GM18508 (cell line): ENCODE data around the gene TNFRSF14.

Experiments
- ATAC-seq: cut with Tn5 transposase; IDR thresholded peaks from one replicate; pipeline ENCODE4 v1.9.1; 2021; ENCODE audit warnings: moderate number of reproducible peaks; ENCODE audit not compliant: insufficient read depth, unreplicated experiment

TNFRSF14 gene

DNA sequence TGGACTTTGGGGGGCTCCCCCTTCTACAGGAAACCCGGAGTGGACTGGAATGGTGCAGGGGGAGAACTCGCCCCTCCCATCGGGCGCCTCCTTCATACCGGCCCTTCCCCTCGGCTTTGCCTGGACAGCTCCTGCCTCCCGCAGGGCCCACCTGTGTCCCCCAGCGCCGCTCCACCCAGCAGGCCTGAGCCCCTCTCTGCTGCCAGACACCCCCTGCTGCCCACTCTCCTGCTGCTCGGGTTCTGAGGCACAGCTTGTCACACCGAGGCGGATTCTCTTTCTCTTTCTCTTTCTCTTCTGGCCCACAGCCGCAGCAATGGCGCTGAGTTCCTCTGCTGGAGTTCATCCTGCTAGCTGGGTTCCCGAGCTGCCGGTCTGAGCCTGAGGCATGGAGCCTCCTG is at the start of gene TNFRSF14:
Gene TNFRSF14, plus strand, starts transcription at position 95 of the 401 bp plus-strand sequence. Its CDS starts 294 bp downstream, at position 389.
- no peak for ATAC-seq

GRCh38 chr1:2506901-2507565 is 49.1 kb upstream of the TNFRSF14 start:
- ATAC-seq, result no peak

- no peak for ATAC-seq
Observed at GRCh38 chr1:2507744-2508155, 48.4 kb upstream of the TNFRSF14 start.

- no peak for ATAC-seq
Observed at GRCh38 chr1:2508180-2508579, 48.0 kb upstream of the TNFRSF14 start.

DNA sequence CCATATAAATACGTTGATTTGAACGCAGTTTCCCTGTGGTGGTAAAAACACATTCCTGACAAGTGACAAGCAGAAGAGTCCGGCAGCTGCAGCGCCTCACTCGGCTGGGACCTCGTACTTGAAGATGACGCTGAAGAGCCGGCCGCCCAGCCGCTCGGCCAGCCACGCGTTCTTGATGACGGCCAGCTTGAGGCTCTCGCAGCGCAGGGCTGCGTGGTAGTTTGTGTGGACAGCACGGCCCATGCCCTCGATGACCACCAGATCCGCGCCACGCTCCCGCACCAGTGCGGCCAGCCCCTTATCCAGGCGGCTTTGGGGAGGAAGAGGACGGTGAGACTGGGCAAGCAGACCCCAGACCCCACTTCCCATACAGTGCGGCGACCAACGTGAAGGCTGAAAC is 47.4 kb upstream of the TNFRSF14 start:
- ATAC-seq, result no peak

DNA sequence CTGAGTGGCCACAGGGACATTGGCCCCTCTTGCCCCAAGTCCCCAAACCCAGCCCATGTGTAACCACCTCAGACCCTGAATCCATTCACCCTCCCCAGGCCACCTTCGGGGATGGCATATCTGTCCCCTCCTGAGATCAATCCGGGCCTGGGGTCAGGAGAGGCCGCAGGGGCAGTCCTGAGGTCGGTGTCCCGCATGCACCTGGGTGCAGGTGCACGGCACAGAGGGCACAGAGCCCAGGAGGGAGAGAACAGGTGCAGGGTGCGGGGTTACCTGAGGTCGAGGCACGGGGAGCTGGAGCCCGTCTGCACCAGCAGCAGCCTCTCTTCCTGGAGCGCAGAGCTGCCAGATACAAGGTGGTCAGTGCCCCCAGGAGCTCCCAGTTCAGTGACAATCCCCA is 46.6 kb upstream of the TNFRSF14 start:
- ATAC-seq, result no peak

DNA sequence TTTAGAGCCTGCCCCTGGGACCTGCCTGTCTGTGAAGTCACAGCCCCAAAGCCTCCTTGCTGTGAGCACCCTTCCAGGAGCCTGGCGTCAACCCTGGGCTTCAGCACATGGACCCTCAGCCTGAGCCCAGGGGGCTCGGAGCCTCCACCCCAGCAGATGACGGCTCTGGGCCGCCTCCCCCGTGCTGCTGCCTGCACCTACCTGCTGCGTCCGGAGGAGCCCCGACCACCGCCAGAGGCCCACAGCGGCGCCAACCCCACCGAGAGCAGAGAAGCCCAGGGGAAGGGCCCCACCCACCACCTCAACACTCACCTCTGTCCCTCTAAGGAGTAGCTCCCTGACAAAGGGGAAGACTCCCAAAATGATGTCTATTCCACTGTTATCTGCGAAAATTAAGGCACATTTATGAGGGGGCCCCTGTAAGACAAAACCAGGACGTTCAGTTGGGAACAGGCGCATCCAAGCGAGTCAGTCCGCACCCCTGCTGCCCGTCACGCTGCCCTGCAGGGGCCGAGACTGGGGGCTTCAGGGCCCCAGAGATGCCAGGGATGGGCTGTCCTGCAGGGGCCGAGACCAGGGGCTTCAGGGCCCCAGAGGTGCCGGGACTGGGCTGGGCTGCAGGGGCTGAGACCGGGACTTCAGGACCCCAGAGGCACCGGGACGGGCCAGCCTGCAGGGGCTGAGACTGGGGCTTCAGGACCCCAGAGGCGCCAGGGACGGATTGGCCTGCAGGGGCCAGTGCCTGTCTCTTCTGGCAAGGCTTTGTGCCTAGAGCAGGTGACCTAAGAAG is 45.6 kb upstream of the TNFRSF14 start:
- no peak for ATAC-seq

GRCh38 chr1:2512862-2513421 is 43.2 kb upstream of the TNFRSF14 start:
- ATAC-seq, result no peak

- ATAC-seq, result no peak
Observed at GRCh38 chr1:2513939-2514652, 42.1 kb upstream of the TNFRSF14 start.

GRCh38 chr1:2514863-2515762 is 41.1 kb upstream of the TNFRSF14 start:
- no peak for ATAC-seq

DNA sequence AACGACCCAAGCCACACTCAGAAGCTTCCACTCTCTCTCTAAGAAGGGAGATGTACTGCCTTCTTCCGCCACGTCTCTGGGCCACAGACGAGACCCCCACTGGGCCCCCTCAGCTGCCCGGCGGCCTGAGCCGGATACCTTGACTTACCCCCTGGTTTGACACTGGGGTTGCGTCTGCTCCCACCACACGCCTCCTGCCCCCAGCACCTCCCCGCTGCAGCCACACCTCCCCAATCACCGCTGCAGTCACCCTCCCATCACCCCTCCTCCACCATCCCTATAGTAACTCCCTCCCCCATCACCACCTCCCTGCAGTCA is 40.4 kb upstream of the TNFRSF14 start:
- no peak for ATAC-seq

GRCh38 chr1:2516124-2516523 is 40.0 kb upstream of the TNFRSF14 start:
- ATAC-seq, result no peak

- no peak for ATAC-seq
Observed at GRCh38 chr1:2516946-2517345, 39.2 kb upstream of the TNFRSF14 start.

- no peak for ATAC-seq
Observed at GRCh38 chr1:2517966-2518365, 38.2 kb upstream of the TNFRSF14 start.

GRCh38 chr1:2518528-2518927 is 37.6 kb upstream of the TNFRSF14 start:
- ATAC-seq, result no peak

DNA sequence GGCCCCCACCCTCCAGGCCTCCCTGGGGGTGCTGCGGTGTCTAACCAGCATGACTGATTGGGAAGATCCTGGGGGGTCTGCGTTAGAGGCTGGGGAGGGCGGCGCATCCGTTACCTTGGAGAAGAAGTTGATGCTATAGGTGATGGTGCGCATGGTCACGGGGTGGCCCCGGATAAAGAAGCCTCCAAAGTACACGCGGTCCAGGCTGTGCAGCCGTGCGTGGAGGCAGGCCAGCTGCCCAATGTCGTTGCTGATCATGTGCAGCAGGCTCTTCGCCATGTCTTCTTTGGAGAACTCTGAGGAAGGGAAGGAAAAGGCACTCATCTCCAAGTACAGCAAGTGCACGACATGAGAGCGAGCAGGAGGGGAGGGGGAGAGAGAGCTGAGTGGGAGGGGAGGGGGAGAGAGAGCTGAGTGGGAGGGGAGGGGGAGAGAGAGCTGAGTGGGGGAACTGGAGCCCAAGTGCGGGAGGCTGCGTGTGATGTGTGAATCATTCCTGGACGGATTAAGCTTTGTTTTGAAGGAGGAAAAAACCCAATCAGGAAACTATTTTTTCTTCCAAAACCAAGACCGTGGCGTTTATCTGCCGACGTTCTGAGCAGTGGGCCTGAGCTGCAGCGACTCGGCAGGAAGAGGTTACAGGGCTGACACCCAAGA is 37.0 kb upstream of the TNFRSF14 start:
- no peak for ATAC-seq

DNA sequence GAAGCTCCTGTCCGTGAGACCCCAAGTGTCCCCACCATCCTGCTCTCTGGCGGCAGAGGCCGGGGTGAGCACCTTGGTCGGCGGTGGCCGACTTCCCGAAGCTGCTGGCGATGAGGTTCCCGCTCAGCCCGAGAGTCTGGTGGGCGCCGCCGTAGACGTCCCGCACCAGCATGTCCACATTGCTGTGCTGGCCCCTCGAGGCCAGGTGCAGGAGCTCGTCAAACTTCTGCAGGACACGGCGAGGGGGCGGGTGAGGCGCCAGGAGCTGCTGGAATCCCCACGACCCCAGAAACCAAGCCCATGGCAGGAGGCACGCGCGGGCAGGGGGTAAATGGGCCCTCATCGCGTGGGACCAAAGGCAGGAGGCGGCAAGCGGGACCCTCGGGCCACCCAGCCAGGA is 36.4 kb upstream of the TNFRSF14 start:
- ATAC-seq, result no peak

DNA sequence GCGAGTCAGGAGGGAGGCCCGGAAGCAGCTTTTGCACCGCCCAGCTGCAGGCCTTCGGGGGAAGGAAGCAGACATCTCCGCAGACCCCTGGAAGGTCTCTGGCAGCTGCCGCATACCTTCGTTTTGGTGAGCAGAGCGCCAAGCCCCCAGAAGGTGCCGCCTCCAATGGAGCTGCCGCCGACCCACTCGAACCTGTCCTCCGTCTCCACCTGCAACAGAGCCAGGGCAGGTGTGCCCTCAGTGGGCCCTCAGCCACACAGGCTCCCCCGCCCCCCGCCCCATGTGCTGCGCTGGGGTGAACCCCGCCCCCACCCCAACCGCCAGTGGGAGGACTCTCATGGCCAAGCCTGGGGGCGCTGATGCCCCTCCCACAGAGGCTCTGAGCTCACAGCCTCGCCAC is 36.0 kb upstream of the TNFRSF14 start:
- no peak for ATAC-seq

DNA sequence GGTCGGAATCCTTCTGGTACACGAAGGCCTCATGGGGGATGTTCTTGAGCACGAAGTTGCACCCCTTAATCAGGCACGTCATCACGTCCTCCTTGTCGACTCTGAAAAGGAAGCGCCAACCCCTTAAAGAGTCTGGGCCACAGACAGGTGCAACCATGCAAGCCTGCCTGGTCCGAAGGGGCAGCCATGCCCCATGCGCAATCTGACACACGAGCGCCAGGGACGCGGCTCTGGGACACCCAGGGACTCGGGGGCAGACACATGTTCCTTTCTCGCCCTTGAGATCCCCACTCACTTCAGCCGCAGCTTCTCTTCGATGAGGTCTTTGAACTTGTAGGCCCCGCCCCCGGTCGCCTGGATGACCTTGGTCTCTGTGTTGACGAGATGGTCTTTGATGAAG is 35.4 kb upstream of the TNFRSF14 start:
- ATAC-seq, result no peak

GRCh38 chr1:2522230-2522629 is 33.9 kb upstream of the TNFRSF14 start:
- ATAC-seq, result no peak
